Retinal pigment epithelial cell (primary cell): ENCODE results near the gene C4orf33.

Source experiments
- DNase-seq: peaks from one replicate; pipeline ENCODE4 v3.0.0-alpha.2; 2010; ENCODE audit warnings: low read depth
- H3K4me3 ChIP-seq: 2 replicates; pipeline ENCODE4 v1.5.1; 2011; ENCODE audit warnings: mild to moderate bottlenecking, low read length, control low read depth, moderate library complexity
- CTCF ChIP-seq: conservative IDR thresholded peaks from 2 replicates; pipeline ENCODE4 v1.5.1; 2011; ENCODE audit warnings: low read depth, low read length, control low read depth, inconsistent platforms

C4orf33 gene

GRCh38 chr4:129129143-129129542, 33.2 kb downstream of the C4orf33 start:
- H3K4me3 ChIP-seq = no peak overlapping the region
- DNase-seq = no peak
- TF ChIP-seq CTCF = no peak

GRCh38 chr4:129131343-129131742, 35.4 kb downstream of the C4orf33 start:
- TF ChIP-seq CTCF = no peak
- no peak overlapping the region for H3K4me3 ChIP-seq
- no peak for DNase-seq

GRCh38 chr4:129136433-129136832, 40.5 kb downstream of the C4orf33 start:
- no peak for DNase-seq
- no peak for TF ChIP-seq CTCF

GRCh38 chr4:129138810-129139496, 43.0 kb downstream of the C4orf33 start:
- no peak for TF ChIP-seq CTCF
- no peak overlapping the region for H3K4me3 ChIP-seq
- DNase-seq = no peak

More at GRCh38 chr4:129136433-129136832, 40.5 kb downstream of the C4orf33 start:
- H3K4me3 ChIP-seq = no peak overlapping the region

GRCh38 chr4:129140521-129140920, 44.6 kb downstream of the C4orf33 start:
- H3K4me3 ChIP-seq = no peak overlapping the region
- peak; percentile 27 for TF ChIP-seq CTCF
- DNase-seq = no peak

- H3K4me3 ChIP-seq = no peak overlapping the region
- no peak for TF ChIP-seq CTCF
- DNase-seq = no peak
These were observed 47.4 kb downstream of the C4orf33 start for GRCh38 chr4:129143359-129143758.

GRCh38 chr4:129144755-129145206, 48.8 kb downstream of the C4orf33 start:
- no peak for DNase-seq
- TF ChIP-seq CTCF = no peak
- no peak overlapping the region for H3K4me3 ChIP-seq
